GM21381 (cell line): Measurements from ENCODE around the gene INPP5B.

Experiments
- ATAC-seq: cut with Tn5 transposase; IDR thresholded peaks from one replicate; pipeline ENCODE4 v1.9.1; 2021; ENCODE audit warnings: mild to moderate bottlenecking, moderate library complexity; ENCODE audit not compliant: unreplicated experiment

INPP5B gene

GRCh38 chr1:37878071-37878470 is 68.8 kb downstream of the INPP5B start:
- no peak for ATAC-seq

- ATAC-seq, result no peak
These were observed 71.0 kb downstream of the INPP5B start for GRCh38 chr1:37875833-37876232.

- ATAC-seq, result no peak
These were observed 74.2 kb downstream of the INPP5B start for GRCh38 chr1:37872692-37873091.

GRCh38 chr1:37868466-37868865 is 78.4 kb downstream of the INPP5B start:
- ATAC-seq, result no peak

- ATAC-seq, result no peak
These were observed 79.1 kb downstream of the INPP5B start for GRCh38 chr1:37867784-37868183.

GRCh38 chr1:37866491-37866890 is 80.4 kb downstream of the INPP5B start:
- ATAC-seq, result no peak

GRCh38 chr1:37865348-37866120 is 81.3 kb downstream of the INPP5B start:
- no peak for ATAC-seq

- no peak for ATAC-seq
These were observed 84.5 kb downstream of the INPP5B start for GRCh38 chr1:37862330-37862729.

- no peak for ATAC-seq
These were observed 85.7 kb downstream of the INPP5B start for GRCh38 chr1:37861151-37861550.

- ATAC-seq, result no peak
These were observed 86.5 kb downstream of the INPP5B start for GRCh38 chr1:37860346-37860666.

GRCh38 chr1:37859507-37860345 is 87.1 kb downstream of the INPP5B start, which contains the start of gene MTF1:
Gene MTF1, minus strand, starts transcription at chr1:37859592. Its CDS starts 1,934 bp downstream, at chr1:37857658.
- ATAC-seq, result peak; percentile 94

- no peak for ATAC-seq
These were observed 87.8 kb downstream of the INPP5B start for GRCh38 chr1:37858931-37859506.

- no peak for ATAC-seq
These were observed 92.4 kb downstream of the INPP5B start for GRCh38 chr1:37854406-37854805.

GRCh38 chr1:37853157-37853556 is 93.7 kb downstream of the INPP5B start:
- no peak for ATAC-seq

GRCh38 chr1:37851782-37852210 is 95.1 kb downstream of the INPP5B start:
- no peak for ATAC-seq

GRCh38 chr1:37851262-37851661 is 95.6 kb downstream of the INPP5B start:
- ATAC-seq, result no peak

- no peak for ATAC-seq
These were observed 96.4 kb downstream of the INPP5B start for GRCh38 chr1:37850352-37850955.

GRCh38 chr1:37849480-37849879 is 97.4 kb downstream of the INPP5B start:
- no peak for ATAC-seq

- ATAC-seq, result no peak
These were observed 100.1 kb downstream of the INPP5B start for GRCh38 chr1:37846647-37847339.

- no peak for ATAC-seq
These were observed 101.1 kb downstream of the INPP5B start for GRCh38 chr1:37845786-37846185.
